H9 (cell line): ENCODE measurements around the gene UBE2D2. TPM values are rescaled to one million over a fixed set of nuclear protein-coding genes. Genes with fewer than 3 reads are reported as not detected.

ENCODE experiments used
- DNase-seq: peaks from one replicate; pipeline ENCODE4 v3.0.0-alpha.2; 2017
- H2AFZ ChIP-seq: one replicate; pipeline ENCODE4 v1.6.1; 2013; ENCODE audit warnings: mild to moderate bottlenecking, low read length, control low read depth, moderate library complexity
- H2AK5ac ChIP-seq: 2 replicates; pipeline ENCODE4 v1.6.1; 2013; ENCODE audit warnings: low read length, control low read depth, mixed read lengths; ENCODE audit not compliant: insufficient read length
- H2BK120ac ChIP-seq: one replicate; pipeline ENCODE4 v1.6.1; 2013; ENCODE audit warnings: low read depth, mild to moderate bottlenecking, low read length, control low read depth, inconsistent platforms; ENCODE audit not compliant: poor library complexity, severe bottlenecking
- H2BK12ac ChIP-seq: 2 replicates; pipeline ENCODE4 v1.6.1; 2013; ENCODE audit warnings: low read length, control low read depth, mixed read lengths, low read depth; ENCODE audit not compliant: insufficient read length
- H2BK15ac ChIP-seq: 2 replicates; pipeline ENCODE4 v1.6.1; 2013; ENCODE audit warnings: low read depth, low read length, control low read depth
- H2BK20ac ChIP-seq: one replicate; pipeline ENCODE4 v1.6.1; 2013; ENCODE audit warnings: low read depth, mild to moderate bottlenecking, low read length, control low read depth, inconsistent platforms; ENCODE audit not compliant: poor library complexity, severe bottlenecking
- H2BK5ac ChIP-seq: 2 replicates; pipeline ENCODE4 v1.6.1; 2013; ENCODE audit warnings: low read length, control low read depth, mixed read lengths; ENCODE audit not compliant: insufficient read length
- H3K14ac ChIP-seq: 2 replicates; pipeline ENCODE4 v1.6.1; 2013; ENCODE audit warnings: low read length, control low read depth; ENCODE audit not compliant: insufficient read depth
- H3K18ac ChIP-seq: 2 replicates; pipeline ENCODE4 v1.6.1; 2013; ENCODE audit warnings: low read depth, mild to moderate bottlenecking, mixed read lengths, low read length, control low read depth; ENCODE audit not compliant: insufficient read length
- H3K23ac ChIP-seq: 2 replicates; pipeline ENCODE4 v1.6.1; 2013; ENCODE audit warnings: low read length, control low read depth, mixed read lengths, low read depth; ENCODE audit not compliant: insufficient read length
- H3K23me2 ChIP-seq: 2 replicates; pipeline ENCODE4 v1.6.1; 2013; ENCODE audit warnings: low read depth, mild to moderate bottlenecking, mixed read lengths, low read length, control low read depth; ENCODE audit not compliant: insufficient read length, poor library complexity, severe bottlenecking
- H3K27ac ChIP-seq: 2 replicates; pipeline ENCODE4 v1.5.1; 2013; ENCODE audit warnings: low read length, control low read depth, mixed read lengths, low read depth; ENCODE audit not compliant: insufficient read length
- H3K27me3 ChIP-seq: 2 replicates; pipeline ENCODE4 v1.6.1; 2013; ENCODE audit warnings: low read length, control low read depth, inconsistent platforms; ENCODE audit not compliant: insufficient read depth
- H3K4ac ChIP-seq: 2 replicates; pipeline ENCODE4 v1.6.1; 2013; ENCODE audit warnings: low read depth, mild to moderate bottlenecking, control low read depth, inconsistent platforms, low read length, moderate library complexity
- H3K4me1 ChIP-seq: 2 replicates; pipeline ENCODE4 v1.6.1; 2013; ENCODE audit warnings: low read length, control low read depth, inconsistent platforms; ENCODE audit not compliant: insufficient read depth
- H3K4me2 ChIP-seq: 2 replicates; pipeline ENCODE4 v1.6.1; 2013; ENCODE audit warnings: low read length, control low read depth, mixed read lengths; ENCODE audit not compliant: insufficient read length, insufficient read depth
- H3K56ac ChIP-seq: 2 replicates; pipeline ENCODE4 v1.6.1; 2013; ENCODE audit warnings: low read depth, mild to moderate bottlenecking, mixed read lengths, low read length, control low read depth; ENCODE audit not compliant: insufficient read length
- H3K79me1 ChIP-seq: 2 replicates; pipeline ENCODE4 v1.6.1; 2013; ENCODE audit warnings: low read depth, mild to moderate bottlenecking, moderate library complexity, low read length, control low read depth, inconsistent platforms; ENCODE audit not compliant: insufficient read depth, poor library complexity, severe bottlenecking
- H3K79me2 ChIP-seq: 2 replicates; pipeline ENCODE4 v1.6.1; 2013; ENCODE audit warnings: low read length, control low read depth, inconsistent platforms; ENCODE audit not compliant: insufficient read depth
- H3K9ac ChIP-seq: 2 replicates; pipeline ENCODE4 v1.6.1; 2013; ENCODE audit warnings: low read length, control low read depth, mixed read lengths; ENCODE audit not compliant: insufficient read length; ENCODE audit errors: extremely low read depth
- H3K9me3 ChIP-seq: one replicate; pipeline ENCODE4 v1.6.1; 2013; ENCODE audit warnings: low read depth, low read length, inconsistent platforms; ENCODE audit not compliant: control insufficient read depth
- H3T11ph ChIP-seq: one replicate; pipeline ENCODE4 v1.6.1; 2013; ENCODE audit warnings: mild to moderate bottlenecking, low read length, control low read depth, inconsistent platforms
- H4K20me1 ChIP-seq: one replicate; pipeline ENCODE4 v1.6.1; 2013; ENCODE audit not compliant: control insufficient read depth, insufficient read length, insufficient read depth
- H4K5ac ChIP-seq: 2 replicates; pipeline ENCODE4 v1.6.1; 2013; ENCODE audit warnings: low read depth, mild to moderate bottlenecking, mixed read lengths, low read length, control low read depth; ENCODE audit not compliant: insufficient read length
- H4K8ac ChIP-seq: replicated peaks from 2 replicates; pipeline ENCODE4 v1.6.1; 2013; ENCODE audit warnings: low read length, control low read depth, mixed read lengths, low read depth; ENCODE audit not compliant: insufficient read length
- H4K91ac ChIP-seq: 2 replicates; pipeline ENCODE4 v1.6.1; 2013; ENCODE audit warnings: low read depth, mild to moderate bottlenecking, moderate library complexity, mixed read lengths, low read length, control low read depth; ENCODE audit not compliant: insufficient read length
- H3K27ac Mint-ChIP-seq, 3 experiments: 2 replicates in 2 of 3; 3 replicates in 1 of 3; pipeline ENCODE4 v1.8.0; 2020 to 2021; ENCODE audit warnings: mixed read lengths in 3 of 3, mild to moderate bottlenecking in 1 of 3, moderate library complexity in 1 of 3
- H3K27me3 Mint-ChIP-seq: 2 replicates; pipeline ENCODE4 v1.8.0; 2021; ENCODE audit warnings: low read depth, mild to moderate bottlenecking, moderate library complexity, mixed read lengths
- H3K36me3 Mint-ChIP-seq, 3 experiments: 2 replicates in 2 of 3; 3 replicates in 1 of 3; pipeline ENCODE4 v1.8.0; 2020 to 2021; ENCODE audit warnings: low read depth in 3 of 3, mixed read lengths in 3 of 3; ENCODE audit not compliant: insufficient read depth in 1 of 3
- H3K4me1 Mint-ChIP-seq, 2 experiments: 2 replicates each; pipeline ENCODE4 v1.8.0; 2020; ENCODE audit warnings: mixed read lengths in 2 of 2
- H3K4me3 Mint-ChIP-seq, 2 experiments: 2 replicates in 1 of 2; 3 replicates in 1 of 2; pipeline ENCODE4 v1.8.0; 2020 to 2021; ENCODE audit warnings: mild to moderate bottlenecking in 2 of 2, mixed read lengths in 2 of 2, moderate library complexity in 1 of 2
- H3K9me3 Mint-ChIP-seq, 2 experiments: 2 replicates in 1 of 2; 3 replicates in 1 of 2; pipeline ENCODE4 v1.8.0; 2020; ENCODE audit warnings: mild to moderate bottlenecking in 2 of 2, mixed read lengths in 2 of 2, moderate library complexity in 1 of 2
- WGBS: extraction: QIAGEN DNeasy Blood & Tissue Kit; methylation state at CpG from one replicate; pipeline ENCODE4 v1.1.7; 2013; ENCODE audit warnings: missing lambda C conversion rate, low lambda C conversion rate, mixed read lengths; ENCODE audit not compliant: insufficient read length; ENCODE audit errors: extremely low coverage; 5-methylcytosine and 5-hydroxymethylcytosine counted together
- total RNA-seq: library from RNA; stranded (reverse); gene quantifications from 2 replicates; pipeline ENCODE4 v1.2.1, GENCODE V29; 2021
- TF ChIP-seq, protein P1 (sequence below): fragments of 200-600 bp; sonication (generic); conservative IDR thresholded peaks from 3 replicates; pipeline ENCODE4 v1.8.0; 2021; ENCODE audit warnings: antibody characterized with exemption, mild to moderate bottlenecking

UBE2D2 gene
- total RNA-seq, 1 experiment from 2014 or later = 236 TPM

DNA sequence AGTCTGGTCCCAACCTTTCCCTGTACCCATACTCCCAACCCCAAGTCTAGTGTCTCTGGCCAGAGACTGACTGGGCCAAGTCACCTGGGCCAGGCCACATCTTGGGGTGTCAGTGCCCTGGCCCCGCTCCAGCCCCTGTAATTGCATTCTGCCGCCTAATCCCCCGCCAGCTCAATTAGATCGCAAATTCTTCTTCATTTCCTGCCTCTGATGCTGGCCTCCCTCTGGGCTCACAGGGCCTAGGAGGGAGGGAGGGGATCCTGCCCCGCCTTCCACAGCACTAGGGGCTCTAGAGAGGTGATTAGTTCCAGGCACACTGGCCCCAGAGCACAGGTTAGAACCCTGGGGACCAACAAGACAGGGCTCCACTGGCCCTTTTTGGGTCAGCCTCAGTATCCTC, 92.5 kb downstream of the UBE2D2 start:
- Histone ChIP-seq H4K8ac (no peak overlapping the region), H2AFZ (no peak overlapping the region), H2BK15ac (no peak overlapping the region), H4K20me1 (peaks cover 9% of the 10 kb centered on the region), H3K4me1 (peaks cover 41% of the 10 kb centered on the region), H3K27ac (no peak overlapping the region), H3K79me2 (peaks cover 56% of the 10 kb centered on the region; the same call in 1 of the 2 replicates), H3K27me3 (no peaks in the 10 kb centered on the region), H3K23me2 (peaks cover 21% of the 10 kb centered on the region), H3K4ac (no peak overlapping the region), H4K5ac (no peak overlapping the region), H3K4me2 (peak overlapping the region; percentile 3), H2BK5ac (no peak overlapping the region), H3K9ac (no peak overlapping the region), H2BK120ac (no peak overlapping the region), H4K91ac (no peak overlapping the region), H3K23ac (no peak overlapping the region), H3K79me1 (peaks cover 19% of the 10 kb centered on the region), H2BK12ac (no peak overlapping the region), H2AK5ac (no peak overlapping the region), H3T11ph (no peak overlapping the region), H3K14ac (no peak overlapping the region), H3K18ac (no peak overlapping the region), H3K56ac (no peak overlapping the region), H3K9me3 (no peaks in the 10 kb centered on the region), H2BK20ac (no peak overlapping the region)
- H3K4me3 Mint-ChIP-seq = peak overlapping the region in 1 of 2 experiments; percentile 56; a peak in 3 of 5 replicates
- peaks cover 1% of the 10 kb centered on the region; the same call in 1 of the 2 replicates for H3K27me3 Mint-ChIP-seq
- DNase-seq = no peak
- peaks cover 0 to 4% of the 10 kb centered on the region in 2 experiments; a peak in 1 of 5 replicates for H3K9me3 Mint-ChIP-seq
- no CpG with 5 or more reads among the region's 5 CpGs for WGBS
- H3K27ac Mint-ChIP-seq = peak overlapping the region in 2 of 3 experiments; percentile 25 to 67; a peak in 3 of 7 replicates
- TF ChIP-seq, protein P1, sequence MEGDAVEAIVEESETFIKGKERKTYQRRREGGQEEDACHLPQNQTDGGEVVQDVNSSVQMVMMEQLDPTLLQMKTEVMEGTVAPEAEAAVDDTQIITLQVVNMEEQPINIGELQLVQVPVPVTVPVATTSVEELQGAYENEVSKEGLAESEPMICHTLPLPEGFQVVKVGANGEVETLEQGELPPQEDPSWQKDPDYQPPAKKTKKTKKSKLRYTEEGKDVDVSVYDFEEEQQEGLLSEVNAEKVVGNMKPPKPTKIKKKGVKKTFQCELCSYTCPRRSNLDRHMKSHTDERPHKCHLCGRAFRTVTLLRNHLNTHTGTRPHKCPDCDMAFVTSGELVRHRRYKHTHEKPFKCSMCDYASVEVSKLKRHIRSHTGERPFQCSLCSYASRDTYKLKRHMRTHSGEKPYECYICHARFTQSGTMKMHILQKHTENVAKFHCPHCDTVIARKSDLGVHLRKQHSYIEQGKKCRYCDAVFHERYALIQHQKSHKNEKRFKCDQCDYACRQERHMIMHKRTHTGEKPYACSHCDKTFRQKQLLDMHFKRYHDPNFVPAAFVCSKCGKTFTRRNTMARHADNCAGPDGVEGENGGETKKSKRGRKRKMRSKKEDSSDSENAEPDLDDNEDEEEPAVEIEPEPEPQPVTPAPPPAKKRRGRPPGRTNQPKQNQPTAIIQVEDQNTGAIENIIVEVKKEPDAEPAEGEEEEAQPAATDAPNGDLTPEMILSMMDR = no peak
- peaks cover 0 to 9% (median 0%) of the 10 kb centered on the region in 3 experiments; a peak in 1 of 7 replicates for H3K36me3 Mint-ChIP-seq
- peaks cover 64 to 75% of the 10 kb centered on the region in 2 experiments for H3K4me1 Mint-ChIP-seq
